ENCODE data around the gene DDIT4L.

DNA sequence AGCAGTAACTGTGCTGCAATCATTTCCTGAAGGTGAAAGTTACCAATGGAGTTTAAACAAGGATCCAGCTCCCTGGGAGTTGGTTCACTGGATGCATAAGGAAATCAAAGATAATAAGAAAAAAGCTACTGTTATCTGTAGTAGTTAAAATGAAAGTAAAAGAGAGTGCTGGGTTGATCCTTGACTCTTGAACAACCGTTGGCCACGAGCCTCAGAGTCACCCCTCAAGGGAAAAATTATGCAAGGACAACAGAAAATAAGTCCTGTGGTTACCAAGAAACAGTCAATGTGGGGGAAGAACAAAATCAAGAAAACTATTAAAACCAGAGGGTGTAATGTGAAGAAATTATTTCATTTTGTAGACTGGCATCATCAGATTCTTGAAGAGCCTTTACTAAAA is 49.7 kb upstream of the DDIT4L start:
- TF ChIP-seq POLR2AphosphoS5 (IDR thresholded peaks at IDR 0.05; ENCODE audit: low read depth, low read length) = no peak
- no peak for TF ChIP-seq CTCF (IDR thresholded peaks at IDR 0.05)
- TF ChIP-seq FOXM1 (IDR thresholded peaks at IDR 0.05; ENCODE audit: low read depth) = no peak
- TF ChIP-seq EP300 (IDR thresholded peaks at IDR 0.05; ENCODE audit: borderline replicate concordance in 1 of 2, low read depth in 1 of 2, low read length in 1 of 2) = no peak
- TF ChIP-seq SMC3 (IDR thresholded peaks at IDR 0.05; ENCODE audit: low read depth, low read length) = no peak
- no peak for TF ChIP-seq TAF1 (IDR thresholded peaks at IDR 0.05; ENCODE audit: borderline replicate concordance, low read depth, low read length)
- TF ChIP-seq, protein P1, sequence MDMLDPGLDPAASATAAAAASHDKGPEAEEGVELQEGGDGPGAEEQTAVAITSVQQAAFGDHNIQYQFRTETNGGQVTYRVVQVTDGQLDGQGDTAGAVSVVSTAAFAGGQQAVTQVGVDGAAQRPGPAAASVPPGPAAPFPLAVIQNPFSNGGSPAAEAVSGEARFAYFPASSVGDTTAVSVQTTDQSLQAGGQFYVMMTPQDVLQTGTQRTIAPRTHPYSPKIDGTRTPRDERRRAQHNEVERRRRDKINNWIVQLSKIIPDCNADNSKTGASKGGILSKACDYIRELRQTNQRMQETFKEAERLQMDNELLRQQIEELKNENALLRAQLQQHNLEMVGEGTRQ (IDR thresholded peaks at IDR 0.05; ENCODE audit: borderline replicate concordance, low read depth, low read length) = no peak
- no peak for TF ChIP-seq TEAD4 (IDR thresholded peaks at IDR 0.05; ENCODE audit: borderline replicate concordance, insufficient read depth)
- TF ChIP-seq, protein P2, sequence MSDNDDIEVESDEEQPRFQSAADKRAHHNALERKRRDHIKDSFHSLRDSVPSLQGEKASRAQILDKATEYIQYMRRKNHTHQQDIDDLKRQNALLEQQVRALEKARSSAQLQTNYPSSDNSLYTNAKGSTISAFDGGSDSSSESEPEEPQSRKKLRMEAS (IDR thresholded peaks at IDR 0.05; ENCODE audit: low read depth) = no peak
